PC-9 (cell line): ENCODE data around the gene ZNF608.

Source experiments
- EZH2 ChIP-seq: fragments of 200-600 bp; sonication (generic); IDR thresholded peaks from 2 replicates; pipeline ENCODE4 v1.8.0; 2017; ENCODE audit warnings: antibody characterized with exemption, low read depth
- TF ChIP-seq, protein P1 (sequence below): fragments of 200-600 bp; sonication (generic); conservative IDR thresholded peaks from 2 replicates; pipeline ENCODE4 v1.6.1; 2017; ENCODE audit warnings: mixed run types, antibody characterized with exemption, mild to moderate bottlenecking, moderate library complexity

DNA sequence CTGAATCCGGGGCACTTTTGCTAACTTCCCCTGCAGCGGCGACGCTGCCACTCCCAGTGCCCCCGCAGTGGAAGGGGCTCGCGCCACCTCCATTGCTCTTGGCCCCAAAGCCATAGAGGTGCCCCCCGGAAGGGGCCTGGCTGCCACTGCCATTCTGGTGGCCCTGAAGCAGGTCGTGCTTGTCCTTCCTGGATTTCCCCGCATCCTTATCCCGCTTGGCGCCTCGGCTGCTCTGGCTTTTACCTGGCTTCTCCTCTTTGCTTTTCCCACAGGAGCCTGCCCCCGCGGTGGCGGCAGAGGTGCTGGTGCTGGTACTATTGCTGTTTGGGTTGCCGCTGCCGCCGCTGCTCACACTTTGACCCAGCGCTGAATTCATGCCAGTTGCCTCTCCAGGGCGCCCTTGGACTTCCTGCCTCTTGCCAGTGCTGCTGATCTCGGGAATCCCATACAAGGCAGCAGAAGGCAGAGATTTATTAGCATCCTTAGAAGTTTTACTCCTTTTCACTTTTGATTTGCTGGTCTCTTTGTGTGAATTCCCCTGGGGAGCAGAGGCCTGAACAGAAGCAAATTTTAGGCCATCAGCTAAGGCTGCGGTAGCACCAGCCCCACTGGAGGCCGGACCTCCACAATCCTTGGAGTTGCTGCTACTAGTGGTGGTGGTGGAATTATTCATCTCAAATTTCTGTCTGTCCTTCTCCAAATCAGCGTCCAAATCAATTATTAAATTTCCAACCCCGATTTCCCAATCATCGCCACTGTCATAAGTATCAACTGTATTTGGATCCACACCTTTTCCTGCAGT, 2.1 kb downstream of the ZNF608 start:
- TF ChIP-seq, protein P1, sequence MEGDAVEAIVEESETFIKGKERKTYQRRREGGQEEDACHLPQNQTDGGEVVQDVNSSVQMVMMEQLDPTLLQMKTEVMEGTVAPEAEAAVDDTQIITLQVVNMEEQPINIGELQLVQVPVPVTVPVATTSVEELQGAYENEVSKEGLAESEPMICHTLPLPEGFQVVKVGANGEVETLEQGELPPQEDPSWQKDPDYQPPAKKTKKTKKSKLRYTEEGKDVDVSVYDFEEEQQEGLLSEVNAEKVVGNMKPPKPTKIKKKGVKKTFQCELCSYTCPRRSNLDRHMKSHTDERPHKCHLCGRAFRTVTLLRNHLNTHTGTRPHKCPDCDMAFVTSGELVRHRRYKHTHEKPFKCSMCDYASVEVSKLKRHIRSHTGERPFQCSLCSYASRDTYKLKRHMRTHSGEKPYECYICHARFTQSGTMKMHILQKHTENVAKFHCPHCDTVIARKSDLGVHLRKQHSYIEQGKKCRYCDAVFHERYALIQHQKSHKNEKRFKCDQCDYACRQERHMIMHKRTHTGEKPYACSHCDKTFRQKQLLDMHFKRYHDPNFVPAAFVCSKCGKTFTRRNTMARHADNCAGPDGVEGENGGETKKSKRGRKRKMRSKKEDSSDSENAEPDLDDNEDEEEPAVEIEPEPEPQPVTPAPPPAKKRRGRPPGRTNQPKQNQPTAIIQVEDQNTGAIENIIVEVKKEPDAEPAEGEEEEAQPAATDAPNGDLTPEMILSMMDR: no peak
- no peak for TF ChIP-seq EZH2
